Measurements from ENCODE around the gene CLBA1. TPM values are rescaled to one million over a fixed set of nuclear protein-coding genes. Genes with fewer than 3 reads are reported as not detected.

Gene CLBA1
- total RNA-seq, 1 donor = 12.3 TPM

Other genes starting within 250 kb of the CLBA1 start
- gene SIVA1, start 232.6 kb upstream of the CLBA1 start, total RNA-seq = 57.2 and 62.2 TPM in 2 replicates
- 156 and 188 TPM in 2 replicates for gene AKT1, start 190.0 kb upstream of the CLBA1 start, total RNA-seq
- gene ZBTB42, start 184.7 kb upstream of the CLBA1 start, total RNA-seq = 2.9 TPM in 2 replicates
- gene CEP170B, start 120.5 kb upstream of the CLBA1 start, total RNA-seq = 17.1 and 21.0 TPM in 2 replicates
- gene PLD4, start 60.9 kb upstream of the CLBA1 start, total RNA-seq = not detected in 2 replicates
- 30.8 and 31.8 TPM in 2 replicates for gene AHNAK2, start 7.4 kb upstream of the CLBA1 start, total RNA-seq
- 13.3 and 13.8 TPM in 2 replicates for gene CDCA4, start 35.3 kb downstream of the CLBA1 start, total RNA-seq
- gene GPR132, start 79.6 kb downstream of the CLBA1 start, total RNA-seq = under 0.01 TPM in 2 replicates
- 1.8 and 3.3 TPM in 2 replicates for gene JAG2, start 183.0 kb downstream of the CLBA1 start, total RNA-seq
- gene NUDT14, start 195.5 kb downstream of the CLBA1 start, total RNA-seq = 13.6 and 15.9 TPM in 2 replicates